Putamen (tissue), 1 donor: ENCODE measurements around the gene COL10A1.
"Not testable (repeated sequence)": the region's sequence is repeated elsewhere in the genome, so short reads cannot be mapped to it uniquely, and the experiment has no call there.

Source experiments
- DNase-seq: peaks from one replicate; pipeline ENCODE4 v3.0.0-alpha.2; 2016; ENCODE audit warnings: low spot score

COL10A1 gene

GRCh38 chr6:116120430-116120829 lies 5.5 kb downstream of the COL10A1 start:
- no peak for DNase-seq

GRCh38 chr6:116118608-116119007 lies 7.3 kb downstream of the COL10A1 start:
- no peak for DNase-seq

GRCh38 chr6:116115781-116116180 lies 10.2 kb downstream of the COL10A1 start:
- DNase-seq, result no peak

GRCh38 chr6:116113386-116113785 lies 12.5 kb downstream of the COL10A1 start:
- DNase-seq, result no peak

GRCh38 chr6:116111552-116112528 lies 14.1 kb downstream of the COL10A1 start:
- DNase-seq, result no peak

- DNase-seq, result peak; percentile 59
Observed at GRCh38 chr6:116108836-116109235, 17.1 kb downstream of the COL10A1 start.

- DNase-seq, result no peak
Observed at GRCh38 chr6:116106146-116106545, 19.8 kb downstream of the COL10A1 start.

GRCh38 chr6:116105247-116105646 lies 20.7 kb downstream of the COL10A1 start:
- DNase-seq, result no peak

GRCh38 chr6:116104636-116105035 lies 21.3 kb downstream of the COL10A1 start:
- no peak for DNase-seq

GRCh38 chr6:116102873-116103272 lies 23.1 kb downstream of the COL10A1 start:
- no peak for DNase-seq

GRCh38 chr6:116101790-116102189 lies 24.1 kb downstream of the COL10A1 start:
- no peak for DNase-seq

GRCh38 chr6:116101302-116101718 lies 24.6 kb downstream of the COL10A1 start:
- DNase-seq, result no peak

- DNase-seq, result peak; percentile 90
Observed at GRCh38 chr6:116100419-116101301, 25.3 kb downstream of the COL10A1 start, which contains the start of gene NT5DC1. Gene NT5DC1 (plus strand): TSS chr6:116100853. CDS start chr6:116100931, 78 bp downstream.

GRCh38 chr6:116099036-116099435 lies 26.9 kb downstream of the COL10A1 start:
- no peak for DNase-seq

GRCh38 chr6:116096979-116097816 lies 28.7 kb downstream of the COL10A1 start:
- no peak for DNase-seq

GRCh38 chr6:116096048-116096759 lies 29.7 kb downstream of the COL10A1 start:
- DNase-seq, result not testable (repeated sequence)

GRCh38 chr6:116094041-116094440 lies 31.9 kb downstream of the COL10A1 start:
- DNase-seq, result no peak

- DNase-seq, result no peak
Observed at GRCh38 chr6:116090251-116090650, 35.7 kb downstream of the COL10A1 start.

GRCh38 chr6:116088946-116089345 lies 37.0 kb downstream of the COL10A1 start:
- no peak for DNase-seq

- DNase-seq, result no peak
Observed at GRCh38 chr6:116087437-116088027, 38.4 kb downstream of the COL10A1 start.
